H9 (cell line): Measurements from ENCODE around the gene IL1RAPL1. TPM values are rescaled to one million over a fixed set of nuclear protein-coding genes. Genes with fewer than 3 reads are reported as not detected.

Source experiments
- DNase-seq: peaks from one replicate; pipeline ENCODE4 v3.0.0-alpha.2; 2017
- H2AFZ ChIP-seq: one replicate; pipeline ENCODE4 v1.6.1; 2013; ENCODE audit warnings: mild to moderate bottlenecking, low read length, control low read depth, moderate library complexity
- H2AK5ac ChIP-seq: 2 replicates; pipeline ENCODE4 v1.6.1; 2013; ENCODE audit warnings: low read length, control low read depth, mixed read lengths; ENCODE audit not compliant: insufficient read length
- H2BK120ac ChIP-seq: one replicate; pipeline ENCODE4 v1.6.1; 2013; ENCODE audit warnings: low read depth, mild to moderate bottlenecking, low read length, control low read depth, inconsistent platforms; ENCODE audit not compliant: poor library complexity, severe bottlenecking
- H2BK12ac ChIP-seq: 2 replicates; pipeline ENCODE4 v1.6.1; 2013; ENCODE audit warnings: low read length, control low read depth, mixed read lengths, low read depth; ENCODE audit not compliant: insufficient read length
- H2BK15ac ChIP-seq: 2 replicates; pipeline ENCODE4 v1.6.1; 2013; ENCODE audit warnings: low read depth, low read length, control low read depth
- H2BK20ac ChIP-seq: one replicate; pipeline ENCODE4 v1.6.1; 2013; ENCODE audit warnings: low read depth, mild to moderate bottlenecking, low read length, control low read depth, inconsistent platforms; ENCODE audit not compliant: poor library complexity, severe bottlenecking
- H2BK5ac ChIP-seq: 2 replicates; pipeline ENCODE4 v1.6.1; 2013; ENCODE audit warnings: low read length, control low read depth, mixed read lengths; ENCODE audit not compliant: insufficient read length
- H3K14ac ChIP-seq: 2 replicates; pipeline ENCODE4 v1.6.1; 2013; ENCODE audit warnings: low read length, control low read depth; ENCODE audit not compliant: insufficient read depth
- H3K18ac ChIP-seq: 2 replicates; pipeline ENCODE4 v1.6.1; 2013; ENCODE audit warnings: low read depth, mild to moderate bottlenecking, mixed read lengths, low read length, control low read depth; ENCODE audit not compliant: insufficient read length
- H3K23ac ChIP-seq: 2 replicates; pipeline ENCODE4 v1.6.1; 2013; ENCODE audit warnings: low read length, control low read depth, mixed read lengths, low read depth; ENCODE audit not compliant: insufficient read length
- H3K23me2 ChIP-seq: 2 replicates; pipeline ENCODE4 v1.6.1; 2013; ENCODE audit warnings: low read depth, mild to moderate bottlenecking, mixed read lengths, low read length, control low read depth; ENCODE audit not compliant: insufficient read length, poor library complexity, severe bottlenecking
- H3K27ac ChIP-seq: 2 replicates; pipeline ENCODE4 v1.5.1; 2013; ENCODE audit warnings: low read length, control low read depth, mixed read lengths, low read depth; ENCODE audit not compliant: insufficient read length
- H3K27me3 ChIP-seq: 2 replicates; pipeline ENCODE4 v1.6.1; 2013; ENCODE audit warnings: low read length, control low read depth, inconsistent platforms; ENCODE audit not compliant: insufficient read depth
- H3K4ac ChIP-seq: 2 replicates; pipeline ENCODE4 v1.6.1; 2013; ENCODE audit warnings: low read depth, mild to moderate bottlenecking, control low read depth, inconsistent platforms, low read length, moderate library complexity
- H3K4me1 ChIP-seq: 2 replicates; pipeline ENCODE4 v1.6.1; 2013; ENCODE audit warnings: low read length, control low read depth, inconsistent platforms; ENCODE audit not compliant: insufficient read depth
- H3K4me2 ChIP-seq: 2 replicates; pipeline ENCODE4 v1.6.1; 2013; ENCODE audit warnings: low read length, control low read depth, mixed read lengths; ENCODE audit not compliant: insufficient read length, insufficient read depth
- H3K56ac ChIP-seq: 2 replicates; pipeline ENCODE4 v1.6.1; 2013; ENCODE audit warnings: low read depth, mild to moderate bottlenecking, mixed read lengths, low read length, control low read depth; ENCODE audit not compliant: insufficient read length
- H3K79me1 ChIP-seq: 2 replicates; pipeline ENCODE4 v1.6.1; 2013; ENCODE audit warnings: low read depth, mild to moderate bottlenecking, moderate library complexity, low read length, control low read depth, inconsistent platforms; ENCODE audit not compliant: insufficient read depth, poor library complexity, severe bottlenecking
- H3K79me2 ChIP-seq: 2 replicates; pipeline ENCODE4 v1.6.1; 2013; ENCODE audit warnings: low read length, control low read depth, inconsistent platforms; ENCODE audit not compliant: insufficient read depth
- H3K9ac ChIP-seq: 2 replicates; pipeline ENCODE4 v1.6.1; 2013; ENCODE audit warnings: low read length, control low read depth, mixed read lengths; ENCODE audit not compliant: insufficient read length; ENCODE audit errors: extremely low read depth
- H3K9me3 ChIP-seq: one replicate; pipeline ENCODE4 v1.6.1; 2013; ENCODE audit warnings: low read depth, low read length, inconsistent platforms; ENCODE audit not compliant: control insufficient read depth
- H3T11ph ChIP-seq: one replicate; pipeline ENCODE4 v1.6.1; 2013; ENCODE audit warnings: mild to moderate bottlenecking, low read length, control low read depth, inconsistent platforms
- H4K20me1 ChIP-seq: one replicate; pipeline ENCODE4 v1.6.1; 2013; ENCODE audit not compliant: control insufficient read depth, insufficient read length, insufficient read depth
- H4K5ac ChIP-seq: 2 replicates; pipeline ENCODE4 v1.6.1; 2013; ENCODE audit warnings: low read depth, mild to moderate bottlenecking, mixed read lengths, low read length, control low read depth; ENCODE audit not compliant: insufficient read length
- H4K8ac ChIP-seq: replicated peaks from 2 replicates; pipeline ENCODE4 v1.6.1; 2013; ENCODE audit warnings: low read length, control low read depth, mixed read lengths, low read depth; ENCODE audit not compliant: insufficient read length
- H4K91ac ChIP-seq: 2 replicates; pipeline ENCODE4 v1.6.1; 2013; ENCODE audit warnings: low read depth, mild to moderate bottlenecking, moderate library complexity, mixed read lengths, low read length, control low read depth; ENCODE audit not compliant: insufficient read length
- H3K27ac Mint-ChIP-seq, 3 experiments: 2 replicates in 2 of 3; 3 replicates in 1 of 3; pipeline ENCODE4 v1.8.0; 2020 to 2021; ENCODE audit warnings: mixed read lengths in 3 of 3, mild to moderate bottlenecking in 1 of 3, moderate library complexity in 1 of 3
- H3K27me3 Mint-ChIP-seq: 2 replicates; pipeline ENCODE4 v1.8.0; 2021; ENCODE audit warnings: low read depth, mild to moderate bottlenecking, moderate library complexity, mixed read lengths
- H3K36me3 Mint-ChIP-seq, 3 experiments: 2 replicates in 2 of 3; 3 replicates in 1 of 3; pipeline ENCODE4 v1.8.0; 2020 to 2021; ENCODE audit warnings: low read depth in 3 of 3, mixed read lengths in 3 of 3; ENCODE audit not compliant: insufficient read depth in 1 of 3
- H3K4me1 Mint-ChIP-seq, 2 experiments: 2 replicates each; pipeline ENCODE4 v1.8.0; 2020; ENCODE audit warnings: mixed read lengths in 2 of 2
- H3K4me3 Mint-ChIP-seq, 2 experiments: 2 replicates in 1 of 2; 3 replicates in 1 of 2; pipeline ENCODE4 v1.8.0; 2020 to 2021; ENCODE audit warnings: mild to moderate bottlenecking in 2 of 2, mixed read lengths in 2 of 2, moderate library complexity in 1 of 2
- H3K9me3 Mint-ChIP-seq, 2 experiments: 2 replicates in 1 of 2; 3 replicates in 1 of 2; pipeline ENCODE4 v1.8.0; 2020; ENCODE audit warnings: mild to moderate bottlenecking in 2 of 2, mixed read lengths in 2 of 2, moderate library complexity in 1 of 2
- CTCF ChIP-seq: fragments of 200-600 bp; sonication (generic); conservative IDR thresholded peaks from 3 replicates; pipeline ENCODE4 v1.8.0; 2021; ENCODE audit warnings: antibody characterized with exemption, mild to moderate bottlenecking
- WGBS: extraction: QIAGEN DNeasy Blood & Tissue Kit; methylation state at CpG from one replicate; pipeline ENCODE4 v1.1.7; 2013; ENCODE audit warnings: missing lambda C conversion rate, low lambda C conversion rate, mixed read lengths; ENCODE audit not compliant: insufficient read length; ENCODE audit errors: extremely low coverage; 5-methylcytosine and 5-hydroxymethylcytosine counted together
- total RNA-seq: library from RNA; stranded (reverse); gene quantifications from 2 replicates; pipeline ENCODE4 v1.2.1, GENCODE V29; 2021

IL1RAPL1 gene
- total RNA-seq, 1 experiment from 2014 or later = 0.31 TPM

GRCh38 chrX:29466456-29466855 is 879.2 kb downstream of the IL1RAPL1 start:
- Histone ChIP-seq H2AK5ac (no peak overlapping the region), H3K14ac (no peak overlapping the region), H3K4me1 (no peaks in the 10 kb centered on the region), H4K91ac (no peak overlapping the region), H2BK20ac (no peak overlapping the region), H4K5ac (no peak overlapping the region), H3K4me2 (no peak overlapping the region), H3K27ac (no peak overlapping the region), H3K23ac (no peak overlapping the region), H3K56ac (no peak overlapping the region), H3K18ac (no peak overlapping the region), H2AFZ (no peak overlapping the region), H2BK15ac (no peak overlapping the region), H4K20me1 (no peaks in the 10 kb centered on the region), H2BK12ac (no peak overlapping the region), H3K9me3 (no peaks in the 10 kb centered on the region), H2BK5ac (no peak overlapping the region), H3K23me2 (no peaks in the 10 kb centered on the region), H2BK120ac (no peak overlapping the region), H3K4ac (no peak overlapping the region), H3K79me1 (no peaks in the 10 kb centered on the region), H3T11ph (no peak overlapping the region), H4K8ac (no peak overlapping the region), H3K27me3 (no peaks in the 10 kb centered on the region), H3K79me2 (no peaks in the 10 kb centered on the region), H3K9ac (no peak overlapping the region)
- Mint-ChIP-seq H3K27ac (no peak overlapping the region), H3K9me3 (peaks cover 6 to 43% of the 10 kb centered on the region in 2 experiments; a peak in 4 of 5 replicates), H3K27me3 (no peaks in the 10 kb centered on the region), H3K4me3 (no peak overlapping the region), H3K36me3 (no peaks in the 10 kb centered on the region; a peak in 1 of 7 replicates), H3K4me1 (peaks cover 11% of the 10 kb centered on the region in 2 experiments)
- no CpG with 5 or more reads among the region's 2 CpGs for WGBS
- TF ChIP-seq CTCF = no peak
- no peak for DNase-seq
